Right renal cortex interstitium (tissue), 3 donors: ENCODE measurements around the gene ATP10D. TPM values are rescaled to one million over a fixed set of nuclear protein-coding genes. Genes with fewer than 3 reads are reported as not detected.
A peak's percentile ranks its signal among the peaks of the same experiment; 100 is the strongest.

Experiments used
- DNase-seq, 3 donors: peaks; one replicate each; pipeline ENCODE4 v3.0.0-alpha.2; 2013; ENCODE audit warnings: low read depth in 3 of 3, low spot score in 2 of 3
- polyA plus RNA-seq, 3 donors: library from polyadenylated mRNA; unstranded; fragments of 120-200 nt; gene quantifications; one replicate each; pipeline ENCODE4 v1.2.1, GENCODE V29; 2013; ENCODE audit not compliant: insufficient read length in 3 of 3

ATP10D gene
- polyA plus RNA-seq, 3 donors = 46.1 to 50.3 (median 49.6) TPM

DNA sequence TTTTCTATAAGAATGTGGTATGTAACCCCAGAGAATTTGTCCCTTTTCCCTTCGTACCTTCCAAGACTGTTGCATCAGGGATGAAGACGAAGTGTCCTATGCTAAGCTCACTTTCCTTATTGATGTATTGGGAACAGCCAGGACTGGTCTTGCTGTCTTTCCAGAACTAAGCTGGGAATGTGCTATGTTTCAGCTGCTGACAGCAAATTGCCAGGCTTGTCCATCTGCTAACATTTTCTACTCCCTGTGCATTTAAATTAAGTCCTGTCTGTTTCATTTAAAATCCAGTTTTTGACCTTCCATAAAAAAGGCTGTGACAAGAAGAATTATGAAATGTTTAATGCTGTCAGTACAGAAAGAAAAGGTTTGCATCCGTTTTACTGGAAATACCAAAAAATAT is 87.9 kb downstream of the ATP10D start:
- no peak for DNase-seq

DNA sequence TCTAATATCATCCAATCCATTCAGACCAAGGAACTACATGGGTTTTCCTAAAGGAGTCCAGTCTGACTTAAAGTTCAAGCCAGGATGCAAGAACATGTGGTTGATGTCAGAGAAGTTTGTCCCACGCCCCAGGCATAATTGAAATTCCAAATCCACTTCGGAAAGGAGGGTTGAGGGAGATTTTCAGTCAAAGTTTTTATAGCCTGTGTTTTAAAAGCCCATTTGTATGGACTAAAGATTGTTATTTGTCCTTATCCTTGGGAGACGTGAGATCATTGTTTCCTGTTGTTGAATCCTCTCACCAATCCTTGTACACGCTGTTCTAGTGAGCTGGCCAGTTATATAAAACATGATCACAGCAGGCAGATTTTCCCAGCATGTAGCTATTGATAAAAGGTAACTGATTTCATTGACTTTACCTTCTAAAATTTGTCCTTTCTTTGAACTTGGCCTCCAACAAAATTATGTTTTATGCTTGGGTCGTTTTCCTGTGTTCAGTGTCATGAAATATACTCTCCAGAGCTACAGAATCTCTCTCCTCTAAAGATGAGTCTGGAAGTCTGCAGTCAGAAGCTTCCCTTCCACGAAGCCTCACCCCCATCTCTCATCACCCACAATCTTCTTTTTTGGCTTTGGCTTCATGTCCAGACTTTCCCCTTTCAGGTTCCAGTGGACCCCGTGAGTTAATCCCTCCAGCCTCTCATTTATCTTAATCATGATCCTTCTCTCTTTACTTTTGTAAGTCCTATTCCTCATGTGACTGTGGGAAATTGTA is 92.9 kb downstream of the ATP10D start:
- peak in 1 of 3 donors; percentile 39 for DNase-seq

DNA sequence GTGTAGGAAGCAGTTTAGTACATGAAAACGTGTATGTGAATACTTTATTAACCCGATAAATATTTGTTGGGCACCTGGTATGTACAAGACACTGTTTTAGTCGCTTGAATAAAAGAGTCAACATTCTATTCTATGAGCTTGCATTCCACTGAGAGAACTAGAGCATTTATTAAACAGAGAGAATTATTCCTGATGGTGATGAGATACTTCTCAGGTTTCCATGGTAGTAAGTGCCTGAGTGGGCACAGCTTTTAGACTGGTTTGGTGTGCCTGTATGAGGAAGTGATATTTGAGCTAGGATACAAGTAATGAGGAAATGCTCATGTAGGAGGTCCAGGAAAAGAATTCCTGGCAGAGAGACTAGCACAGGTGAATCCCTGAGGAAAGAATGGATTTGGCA is 94.2 kb downstream of the ATP10D start:
- DNase-seq = no peak

DNA sequence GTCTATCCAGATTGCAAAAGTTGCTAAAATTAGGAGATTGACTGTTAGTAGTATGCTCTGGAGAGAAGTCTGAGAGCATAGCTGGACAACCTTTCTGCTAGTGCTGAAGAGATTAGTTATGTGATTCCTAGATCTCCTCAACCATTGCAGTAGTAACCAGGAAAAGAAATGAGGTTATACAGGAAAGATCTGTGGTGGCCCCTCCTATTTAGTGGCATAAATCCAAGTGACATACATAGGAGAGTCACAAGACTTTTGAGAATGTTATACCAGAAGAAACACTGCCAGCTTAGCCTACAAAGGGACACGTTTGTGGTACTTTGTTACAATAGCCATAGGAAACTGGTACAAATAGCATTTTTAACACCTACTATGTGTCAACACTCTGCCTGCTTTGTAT is 105.2 kb downstream of the ATP10D start:
- DNase-seq = no peak

DNA sequence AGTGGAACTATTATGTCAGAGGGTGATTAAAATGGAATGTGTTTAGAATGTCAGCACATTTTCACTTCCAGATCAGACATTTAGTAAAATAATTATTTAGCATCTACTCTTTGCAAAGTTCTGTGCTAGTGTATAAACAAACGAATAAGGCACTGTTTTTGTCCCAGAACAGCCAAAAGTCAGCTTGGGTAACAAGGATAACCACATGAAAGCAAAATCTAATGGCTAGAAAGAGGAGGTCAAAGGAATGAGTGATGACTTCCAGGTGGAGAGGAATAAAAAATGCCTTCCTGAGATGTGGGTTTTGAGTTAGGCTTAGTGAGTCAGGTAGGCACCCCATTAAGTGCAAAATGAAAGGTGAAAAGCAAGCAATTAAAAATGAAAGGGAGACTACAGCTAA is 112.6 kb downstream of the ATP10D start:
- no peak for DNase-seq

DNA sequence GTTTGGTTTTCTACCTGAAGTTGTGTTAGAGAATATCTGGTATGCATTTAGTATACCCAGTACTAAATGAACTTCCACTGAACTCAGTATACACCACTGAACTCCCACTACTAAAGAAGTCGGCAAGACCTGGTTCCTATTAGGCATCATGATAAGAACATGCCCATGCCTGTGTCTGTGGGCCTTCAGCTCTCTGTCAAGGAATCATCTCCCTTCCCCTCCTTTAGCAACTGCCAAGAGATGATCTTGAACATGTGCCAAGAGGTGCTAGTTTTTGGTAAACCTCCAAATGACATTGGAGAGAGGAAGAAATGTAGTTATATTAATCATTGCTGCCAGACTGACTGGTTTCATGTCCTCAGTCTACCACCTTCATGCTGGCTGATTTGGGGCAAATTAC is 113.2 kb downstream of the ATP10D start:
- no peak for DNase-seq

DNA sequence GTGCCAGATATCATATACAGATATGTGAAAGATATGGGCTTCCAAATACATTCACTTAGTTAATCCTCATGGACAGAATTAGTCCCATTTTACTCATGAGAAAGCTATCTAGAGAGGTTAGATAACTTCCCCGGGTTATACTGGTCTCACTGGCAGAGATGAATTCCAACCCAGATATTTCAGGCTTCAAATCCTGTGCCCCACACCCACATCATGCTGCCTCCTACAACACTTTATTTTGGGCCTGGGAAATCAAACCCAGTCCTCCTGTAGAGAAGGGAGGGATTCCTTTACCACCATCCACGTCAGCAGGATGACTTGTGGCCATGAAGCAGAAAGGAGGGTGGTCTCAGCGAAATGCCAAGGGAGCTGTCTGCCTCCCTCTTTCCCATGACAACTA is 113.8 kb downstream of the ATP10D start:
- DNase-seq = no peak

DNA sequence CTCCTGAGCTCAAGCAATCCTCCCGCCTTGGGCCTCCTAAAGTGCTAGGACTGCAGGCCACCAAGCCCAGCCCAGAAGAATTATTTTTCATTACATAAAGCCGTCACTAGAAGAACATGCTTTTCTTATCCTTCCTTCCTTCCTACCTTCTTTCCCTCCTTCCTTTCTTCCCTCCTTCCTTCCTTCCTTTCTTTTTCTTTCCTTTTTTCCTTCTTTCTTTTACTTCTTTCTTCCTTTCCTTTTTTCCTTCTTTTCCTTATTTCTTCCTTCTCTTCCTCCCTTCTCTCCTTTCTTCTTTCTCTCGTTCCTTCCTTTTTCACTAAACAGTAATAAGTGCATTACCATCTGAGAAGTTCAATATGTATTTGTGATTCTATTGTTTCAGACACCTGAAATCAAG is 121.4 kb downstream of the ATP10D start:
- DNase-seq = no peak

DNA sequence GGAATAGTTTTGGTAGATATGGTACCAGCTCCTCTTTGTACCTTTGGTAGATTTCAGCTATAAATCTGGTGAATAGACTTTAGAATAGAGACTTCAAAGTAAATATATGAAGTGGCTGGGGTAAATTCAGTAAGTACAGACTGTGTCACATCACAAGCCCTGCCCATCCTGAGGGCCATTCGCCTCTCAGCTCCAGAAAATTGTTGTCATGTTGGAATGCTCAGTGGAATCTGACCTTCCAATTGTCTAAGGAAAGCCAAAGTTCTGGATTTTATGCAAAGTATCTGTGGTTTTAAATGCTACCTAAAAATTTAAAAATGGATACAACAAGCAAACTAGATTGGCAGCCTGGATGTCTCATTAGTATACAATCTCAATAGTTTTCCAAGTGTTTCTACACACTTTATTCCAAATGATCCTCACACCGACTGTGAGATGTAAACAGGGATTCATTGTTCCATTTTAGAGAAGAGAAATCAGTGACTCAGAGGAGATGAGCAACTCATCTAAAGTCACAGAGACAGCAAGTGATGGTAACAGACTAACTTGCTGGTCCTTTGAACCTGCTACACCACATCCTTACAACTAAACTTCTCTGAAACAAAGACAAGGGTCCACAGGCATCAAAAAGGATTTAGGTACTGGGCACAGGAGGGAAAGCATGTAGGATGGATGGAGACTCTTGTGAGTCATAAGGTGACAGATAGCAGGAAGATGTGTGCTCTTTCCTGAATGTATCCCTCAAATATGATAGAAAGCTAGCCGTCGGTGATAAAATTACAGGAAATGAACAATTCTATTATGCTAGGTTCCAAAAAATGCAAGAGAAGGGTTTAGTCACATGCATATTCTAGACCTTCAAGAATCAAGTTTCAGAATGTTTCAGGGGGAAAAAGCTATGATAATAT is 127.3 kb downstream of the ATP10D start:
- no peak for DNase-seq

DNA sequence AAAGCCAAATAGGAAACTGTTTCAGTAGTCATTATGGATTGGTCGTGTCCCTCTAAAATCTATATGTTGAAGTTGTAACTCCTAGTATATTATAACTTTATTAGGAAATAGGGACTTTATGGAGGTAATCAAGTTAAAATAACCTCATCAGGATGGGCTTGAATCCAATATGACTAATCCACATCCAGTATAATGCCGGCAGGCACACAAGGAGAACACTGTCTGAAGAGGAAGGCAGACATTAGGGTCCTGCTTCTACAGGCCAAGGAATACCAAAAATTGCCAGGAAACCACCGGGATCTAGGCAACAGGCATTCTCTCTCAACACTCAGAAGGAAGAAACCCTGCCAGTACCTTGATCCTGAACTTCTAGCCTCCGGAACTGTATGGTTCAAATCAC is 130.3 kb downstream of the ATP10D start:
- DNase-seq = no peak

DNA sequence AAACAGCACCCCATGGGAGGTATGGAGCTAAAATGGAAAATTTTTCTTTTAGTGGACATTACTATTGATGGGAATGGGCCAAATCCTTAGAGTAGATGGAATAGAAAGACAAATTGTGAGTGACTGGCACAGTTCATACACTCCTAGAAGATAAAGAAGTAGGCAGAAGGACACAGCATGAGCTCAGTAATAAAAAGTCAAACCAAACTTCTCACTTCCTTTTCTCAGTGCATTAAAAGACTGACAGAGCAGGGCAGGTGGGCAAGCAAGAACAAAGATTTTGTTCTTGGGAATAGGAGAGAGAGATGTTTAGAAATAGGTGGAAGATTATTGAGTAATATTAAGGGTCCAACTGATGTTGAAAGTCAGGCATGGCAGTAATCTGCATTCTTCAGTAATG is 132.5 kb downstream of the ATP10D start:
- no peak for DNase-seq

DNA sequence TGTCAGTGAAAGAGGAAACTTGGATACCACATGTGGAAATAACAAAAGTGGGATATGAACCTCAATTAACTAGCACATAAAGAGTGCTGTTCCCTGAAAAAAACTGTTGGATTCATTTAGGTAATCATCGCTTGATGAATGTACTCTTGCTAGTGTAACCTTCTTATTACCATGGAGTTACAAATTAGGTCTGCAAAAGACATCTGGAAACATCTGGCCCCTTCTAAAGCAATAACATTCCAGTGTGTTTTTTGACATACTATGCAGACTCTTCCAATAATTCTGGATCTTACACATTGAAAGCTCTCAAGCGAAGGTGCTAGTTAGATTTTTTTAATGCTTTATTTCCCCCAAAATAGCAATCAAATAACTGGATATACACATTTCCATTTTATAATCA is 134.6 kb downstream of the ATP10D start:
- DNase-seq = no peak

DNA sequence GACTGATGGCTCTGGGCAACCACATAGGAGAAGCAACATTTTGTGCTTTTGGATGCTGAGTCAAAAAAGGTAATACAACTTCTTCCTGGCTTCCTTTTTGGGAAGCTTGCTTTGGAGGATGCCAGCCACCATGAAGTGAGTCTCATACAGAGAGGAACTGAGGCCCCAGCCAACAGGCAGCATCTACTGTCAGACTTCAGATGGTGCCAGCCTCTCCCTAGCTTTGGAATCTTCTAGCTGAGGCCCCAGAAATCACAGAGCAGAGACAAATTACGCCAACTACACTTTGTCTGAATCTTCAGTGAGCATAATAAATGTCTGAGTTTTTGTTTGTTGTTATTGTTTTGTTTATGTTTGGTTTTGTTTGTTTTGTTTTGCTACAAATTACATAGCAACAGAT is 136.1 kb downstream of the ATP10D start:
- no peak for DNase-seq

DNA sequence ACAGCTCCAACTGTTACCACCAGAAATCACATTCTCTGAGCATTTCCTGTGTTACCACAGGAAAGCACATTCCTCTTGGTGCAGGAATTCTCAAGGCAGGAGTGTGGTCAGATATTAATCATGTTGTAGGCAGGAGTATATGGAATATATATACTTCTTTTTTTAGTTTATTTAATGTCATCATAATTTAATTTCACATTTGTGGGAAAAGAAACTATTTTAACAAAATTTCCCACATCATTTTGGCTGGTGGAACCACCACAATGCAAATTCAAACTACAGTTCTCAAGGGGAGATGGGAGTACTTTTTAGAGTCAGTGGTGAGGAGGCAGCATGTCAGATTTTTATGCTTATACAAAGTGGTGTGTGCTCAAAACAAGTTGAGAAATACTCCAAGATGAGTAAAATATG is 139.0 kb downstream of the ATP10D start:
- DNase-seq = no peak

DNA sequence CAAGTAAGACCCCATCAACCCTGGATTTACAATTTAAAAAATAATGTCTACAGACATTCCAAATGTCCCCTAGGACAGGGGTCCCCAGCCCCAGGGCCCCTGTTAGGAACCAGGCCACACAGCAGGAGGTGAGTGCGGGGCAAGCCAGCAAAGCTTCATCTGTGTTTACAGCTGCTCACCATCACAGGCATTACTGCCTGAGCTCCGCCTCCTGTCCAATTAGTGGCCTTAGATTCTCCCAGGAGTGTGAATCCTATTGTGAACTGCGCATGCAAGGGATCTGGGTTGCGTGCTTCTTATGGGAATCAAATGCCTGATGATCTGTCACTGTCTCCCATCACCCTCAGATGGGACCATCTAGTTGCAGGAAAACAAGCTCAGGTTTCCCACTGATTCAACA is 146.1 kb downstream of the ATP10D start:
- DNase-seq = no peak

DNA sequence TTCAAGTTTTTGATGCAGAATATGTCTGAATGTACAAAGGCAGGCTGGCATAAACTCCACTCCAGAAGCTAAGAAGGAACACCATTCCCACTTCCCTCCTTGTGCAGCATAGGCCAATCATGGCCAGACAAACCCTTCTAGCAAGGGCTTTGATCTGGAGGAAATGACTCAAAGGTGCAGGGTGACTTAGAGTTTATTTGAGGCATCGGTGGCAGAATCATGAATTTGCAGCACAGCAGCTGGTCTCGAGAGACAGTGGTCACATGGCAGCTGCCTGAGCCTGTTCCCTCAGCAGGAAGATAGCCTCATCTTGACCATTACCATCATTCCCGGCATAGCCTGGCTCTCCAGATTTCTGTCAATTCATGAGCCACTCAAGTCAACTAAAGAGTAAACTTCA is 154.5 kb downstream of the ATP10D start:
- DNase-seq = no peak

DNA sequence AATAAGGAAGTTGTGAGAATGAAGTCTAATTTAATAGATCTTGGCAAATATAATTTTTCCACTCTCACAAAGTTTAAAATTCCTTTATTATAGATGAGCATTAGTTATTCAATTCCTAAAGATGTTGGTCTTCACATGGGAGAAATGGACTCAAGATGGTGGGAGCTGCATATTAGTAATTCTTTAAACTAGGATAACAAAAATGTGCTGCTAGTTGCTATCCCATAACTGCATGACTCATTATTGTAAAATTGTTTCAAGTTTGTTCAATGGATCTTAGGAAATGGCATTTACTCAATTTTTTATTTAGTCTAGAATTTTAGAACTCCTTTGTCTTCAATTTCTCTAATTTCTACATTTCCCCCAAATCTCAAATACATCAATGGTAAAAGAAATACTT is 155.8 kb downstream of the ATP10D start:
- DNase-seq = no peak

DNA sequence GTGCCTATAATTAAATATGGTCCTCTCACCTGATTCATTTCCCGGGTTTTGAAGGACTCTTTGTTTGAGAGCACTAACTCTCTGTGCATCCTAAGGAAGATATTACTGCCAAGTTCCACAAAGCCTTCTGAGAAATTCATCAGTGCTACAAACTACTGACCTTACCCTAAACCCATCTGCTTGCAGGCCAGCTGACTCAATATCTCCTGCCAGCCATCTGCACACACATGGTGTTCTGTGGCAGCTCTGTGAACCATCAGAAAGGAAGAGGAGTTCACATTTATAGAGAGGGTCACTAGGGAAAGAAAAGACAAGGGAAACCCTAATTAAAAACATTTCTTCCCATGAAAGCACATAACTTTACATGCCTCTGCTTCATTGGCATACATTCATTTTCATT is 156.7 kb downstream of the ATP10D start:
- DNase-seq = no peak

DNA sequence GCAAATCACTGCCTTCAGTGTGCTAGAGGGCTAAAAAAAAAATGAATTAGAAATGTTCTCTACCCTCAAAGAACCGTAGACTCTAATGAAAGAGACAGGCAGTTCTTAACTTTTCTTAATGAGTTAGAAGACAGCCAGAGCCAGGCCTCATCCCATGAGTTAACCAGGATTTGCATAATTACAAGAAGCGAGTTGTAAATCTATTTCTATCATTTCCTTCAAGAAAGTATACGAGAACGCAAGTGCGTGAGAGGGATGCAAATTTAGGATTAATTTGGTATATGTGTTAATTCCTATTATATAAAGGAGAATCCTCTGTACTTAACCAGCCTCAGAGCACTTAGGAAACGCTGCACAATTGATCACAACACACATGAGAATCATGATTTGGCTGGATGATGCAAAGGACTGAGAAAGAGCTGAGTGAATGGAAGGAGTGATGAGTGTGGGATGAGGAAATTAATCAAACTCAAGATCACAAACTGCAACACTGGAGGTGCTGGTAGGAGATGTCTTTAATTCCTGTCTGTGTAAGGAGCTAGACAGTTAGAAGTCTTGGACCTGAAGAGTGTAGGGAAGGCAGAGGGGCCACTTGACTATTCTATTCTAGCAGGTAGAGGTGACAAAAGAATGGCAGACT is 157.2 kb downstream of the ATP10D start:
- DNase-seq = no peak
